Effector CD4-positive, alpha-beta T cell (primary cell): ENCODE results near the gene PIGV.

Source experiments
- DNase-seq: peaks from one replicate; pipeline ENCODE4 v3.0.0-alpha.2; 2020

PIGV gene

GRCh38 chr1:26774462-26774861 is 13.3 kb upstream of the PIGV start:
- DNase-seq, result no peak

- DNase-seq, result no peak
These were observed 12.1 kb upstream of the PIGV start for GRCh38 chr1:26775666-26776065.

- DNase-seq, result no peak
These were observed 8.6 kb upstream of the PIGV start for GRCh38 chr1:26779098-26779668.

GRCh38 chr1:26780344-26780957 is 7.3 kb upstream of the PIGV start:
- no peak for DNase-seq

GRCh38 chr1:26781206-26781825 is 6.4 kb upstream of the PIGV start:
- no peak for DNase-seq

- no peak for DNase-seq
These were observed 5.1 kb upstream of the PIGV start for GRCh38 chr1:26782521-26783212.

- no peak for DNase-seq
These were observed 4.1 kb upstream of the PIGV start for GRCh38 chr1:26783646-26784022.

GRCh38 chr1:26784023-26784871 is 3.5 kb upstream of the PIGV start:
- DNase-seq, result no peak

- no peak for DNase-seq
These were observed 2.9 kb upstream of the PIGV start for GRCh38 chr1:26784886-26785285.

- no peak for DNase-seq
These were observed 1.9 kb upstream of the PIGV start for GRCh38 chr1:26785611-26786436.

- DNase-seq, result no peak
These were observed 1.0 kb upstream of the PIGV start for GRCh38 chr1:26786437-26787380.

- DNase-seq, result peak; percentile 51
These were observed 407 bp upstream of the PIGV start for GRCh38 chr1:26787381-26787705.

GRCh38 chr1:26788515-26788785 is 700 bp downstream of the PIGV start:
- DNase-seq, result no peak

GRCh38 chr1:26788836-26789611 is 1.3 kb downstream of the PIGV start:
- DNase-seq, result peak; percentile 87

GRCh38 chr1:26789612-26789865 is 1.8 kb downstream of the PIGV start:
- no peak for DNase-seq

GRCh38 chr1:26789931-26790330 is 2.2 kb downstream of the PIGV start:
- DNase-seq, result no peak

- DNase-seq, result no peak
These were observed 2.8 kb downstream of the PIGV start for GRCh38 chr1:26790551-26790953.

GRCh38 chr1:26791148-26791547 is 3.4 kb downstream of the PIGV start:
- DNase-seq, result no peak

- no peak for DNase-seq
These were observed 3.9 kb downstream of the PIGV start for GRCh38 chr1:26791626-26792025.

GRCh38 chr1:26792924-26793323 is 5.2 kb downstream of the PIGV start:
- no peak for DNase-seq

GRCh38 chr1:26794391-26794790 is 6.6 kb downstream of the PIGV start:
- no peak for DNase-seq
